ENCODE results near the gene SMAD6. TPM values are rescaled to one million over a fixed set of nuclear protein-coding genes. Genes with fewer than 3 reads are reported as not detected.

SMAD6 gene
- total and polyA plus RNA-seq, 9 of the 15 experiments (the other 6 are each of a cell fraction or from before 2014, with no cell fraction given) = 0.10 to 15.5 (median 3.7) TPM

- TF ChIP-seq FOS (IDR thresholded peaks at IDR 0.05; ENCODE audit: extremely low read depth, insufficient read length) (no peak), POLR2AphosphoS5 (IDR thresholded peaks at IDR 0.05; ENCODE audit: control insufficient read depth, insufficient read depth, low read depth, low read length) (no peak), ZFPM2 (CRISPR knock-in tag; IDR thresholded peaks at IDR 0.05) (no peak), KAT8 (IDR thresholded peaks at IDR 0.05; ENCODE audit: low read depth) (no peak)
- peaks cover 9% of the 10 kb centered on the region; the same call in 1 of the 3 replicates for H3K36me3 ChIP-seq (ENCODE audit: control insufficient read depth, insufficient read depth, low read length)
- peak; percentile 15 for FAIRE-seq
- CTCF ChIA-PET (ENCODE audit: low intra/inter-chr PET ratio) = no interaction called here
- intact Hi-C loops (cut with micrococcal nuclease) = loop anchor here (5.0 kb wide), 2 partner anchors 67 to 147 kb away; no protein-coding TSS in a partner anchor
- H2AFZ ChIP-seq (ENCODE audit: low read depth, low read length) = no peak overlapping the region
- no peak for ATAC-seq
- no peaks in the 10 kb centered on the region for H3K27me3 ChIP-seq (ENCODE audit: control insufficient read depth in 2 of 2, insufficient read depth in 2 of 2, low read length in 2 of 2)
- 81% methylated on average over 6 of the region's 6 CpGs for WGBS (ENCODE audit: insufficient coverage, low coverage, missing lambda C conversion rate)
- in situ Hi-C loops (cut with MboI) = no loop called here
- no peak overlapping the region for H3K9ac ChIP-seq (ENCODE audit: insufficient read depth in 1 of 2, low read depth in 2 of 2, low read length in 2 of 2)
- H3K27ac ChIP-seq (ENCODE audit: extremely low read depth, low read depth, low read length) = no peak overlapping the region
- no TSS peak for BruUV-seq (replicated peaks)
- H3K79me2 ChIP-seq (ENCODE audit: control insufficient read depth, insufficient read depth, low read length) = peaks cover 65% of the 10 kb centered on the region
- no peaks in the 10 kb centered on the region for H3K9me3 ChIP-seq (replicated peaks; ENCODE audit: control insufficient read depth, insufficient read depth, low read depth, low read length)
- H3K4me2 ChIP-seq (ENCODE audit: insufficient read depth, low read length) = no peak overlapping the region
- POLR2A ChIA-PET = interaction anchor here (0.7 to 1.7 kb wide), 2 partner anchors 66 to 123 kb away, joined by 4 read pairs; no protein-coding TSS in a partner anchor
- H3K4me1 ChIP-seq (replicated peaks in 1 of 2; ENCODE audit: control insufficient read depth in 2 of 2, insufficient read depth in 2 of 2, low read length in 2 of 2) = peaks cover 1 to 58% of the 10 kb centered on the region in 2 experiments; a peak in 3 of 5 replicates
- peaks cover 20% of the 10 kb centered on the region for H4K20me1 ChIP-seq (replicated peaks; ENCODE audit: control insufficient read depth, insufficient read depth, low read length)
- DNase-seq (ENCODE audit: extremely low read depth in 1 of 4, low spot score in 3 of 4) = no peak
- no peaks in the 10 kb centered on the region for H3K9me1 ChIP-seq (ENCODE audit: control insufficient read depth, insufficient read depth, low read length)
- H3K4me3 ChIP-seq = no peak overlapping the region
Measured at GRCh38 chr15:66705277-66706146, 3.5 kb downstream of the SMAD6 start.

All from K562 (cell line).